Ishikawa (cell line): ENCODE measurements around the gene TBC1D23.

ENCODE experiments used
- EP300 ChIP-seq: IDR thresholded peaks from 2 replicates; pipeline ENCODE4 v1.6.1; 2012; ENCODE audit warnings: borderline replicate concordance
- RAD21 ChIP-seq: IDR thresholded peaks from 2 replicates; pipeline ENCODE4 v1.6.1; 2012; ENCODE audit warnings: low read depth
- TF ChIP-seq, protein P1 (sequence below): IDR thresholded peaks from 2 replicates; pipeline ENCODE4 v1.6.1; 2012; ENCODE audit warnings: low read depth, mild to moderate bottlenecking
- TF ChIP-seq, protein P2 (sequence below): IDR thresholded peaks from 2 replicates; pipeline ENCODE4 v1.6.1; 2012

- TF ChIP-seq RAD21 (no peak), EP300 (no peak)
- TF ChIP-seq, protein P1, sequence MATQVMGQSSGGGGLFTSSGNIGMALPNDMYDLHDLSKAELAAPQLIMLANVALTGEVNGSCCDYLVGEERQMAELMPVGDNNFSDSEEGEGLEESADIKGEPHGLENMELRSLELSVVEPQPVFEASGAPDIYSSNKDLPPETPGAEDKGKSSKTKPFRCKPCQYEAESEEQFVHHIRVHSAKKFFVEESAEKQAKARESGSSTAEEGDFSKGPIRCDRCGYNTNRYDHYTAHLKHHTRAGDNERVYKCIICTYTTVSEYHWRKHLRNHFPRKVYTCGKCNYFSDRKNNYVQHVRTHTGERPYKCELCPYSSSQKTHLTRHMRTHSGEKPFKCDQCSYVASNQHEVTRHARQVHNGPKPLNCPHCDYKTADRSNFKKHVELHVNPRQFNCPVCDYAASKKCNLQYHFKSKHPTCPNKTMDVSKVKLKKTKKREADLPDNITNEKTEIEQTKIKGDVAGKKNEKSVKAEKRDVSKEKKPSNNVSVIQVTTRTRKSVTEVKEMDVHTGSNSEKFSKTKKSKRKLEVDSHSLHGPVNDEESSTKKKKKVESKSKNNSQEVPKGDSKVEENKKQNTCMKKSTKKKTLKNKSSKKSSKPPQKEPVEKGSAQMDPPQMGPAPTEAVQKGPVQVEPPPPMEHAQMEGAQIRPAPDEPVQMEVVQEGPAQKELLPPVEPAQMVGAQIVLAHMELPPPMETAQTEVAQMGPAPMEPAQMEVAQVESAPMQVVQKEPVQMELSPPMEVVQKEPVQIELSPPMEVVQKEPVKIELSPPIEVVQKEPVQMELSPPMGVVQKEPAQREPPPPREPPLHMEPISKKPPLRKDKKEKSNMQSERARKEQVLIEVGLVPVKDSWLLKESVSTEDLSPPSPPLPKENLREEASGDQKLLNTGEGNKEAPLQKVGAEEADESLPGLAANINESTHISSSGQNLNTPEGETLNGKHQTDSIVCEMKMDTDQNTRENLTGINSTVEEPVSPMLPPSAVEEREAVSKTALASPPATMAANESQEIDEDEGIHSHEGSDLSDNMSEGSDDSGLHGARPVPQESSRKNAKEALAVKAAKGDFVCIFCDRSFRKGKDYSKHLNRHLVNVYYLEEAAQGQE, result no peak
- TF ChIP-seq, protein P2, sequence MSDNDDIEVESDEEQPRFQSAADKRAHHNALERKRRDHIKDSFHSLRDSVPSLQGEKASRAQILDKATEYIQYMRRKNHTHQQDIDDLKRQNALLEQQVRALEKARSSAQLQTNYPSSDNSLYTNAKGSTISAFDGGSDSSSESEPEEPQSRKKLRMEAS, result no peak
Measured at GRCh38 chr3:100359035-100359434, 98.2 kb downstream of the TBC1D23 start.
